ENCODE measurements around the gene MKNK1.

MKNK1 gene

GRCh38 chr1:46524843-46525242, 79.2 kb downstream of the MKNK1 start:
- Histone ChIP-seq H3K36me3 (no peaks in the 10 kb centered on the region), H3K27ac (peak overlapping the region; percentile 30; the same call in 1 of the 2 replicates), H3K4me3 (ENCODE audit: low read depth, low read length) (no peak overlapping the region), H3K9me3 (ENCODE audit: severe bottlenecking) (no peaks in the 10 kb centered on the region), H3K27me3 (ENCODE audit: insufficient read depth, low read depth, severe bottlenecking) (no peaks in the 10 kb centered on the region)
- no peak for DNase-seq
- TF ChIP-seq CTCF (IDR thresholded peaks at IDR 0.05; ENCODE audit: low read depth, low read length): no peak

- peak; percentile 57 for DNase-seq
- H3K27me3 ChIP-seq (ENCODE audit: insufficient read depth, low read depth, severe bottlenecking): no peaks in the 10 kb centered on the region
Observed at GRCh38 chr1:46523496-46524353, 80.3 kb downstream of the MKNK1 start.

DNA sequence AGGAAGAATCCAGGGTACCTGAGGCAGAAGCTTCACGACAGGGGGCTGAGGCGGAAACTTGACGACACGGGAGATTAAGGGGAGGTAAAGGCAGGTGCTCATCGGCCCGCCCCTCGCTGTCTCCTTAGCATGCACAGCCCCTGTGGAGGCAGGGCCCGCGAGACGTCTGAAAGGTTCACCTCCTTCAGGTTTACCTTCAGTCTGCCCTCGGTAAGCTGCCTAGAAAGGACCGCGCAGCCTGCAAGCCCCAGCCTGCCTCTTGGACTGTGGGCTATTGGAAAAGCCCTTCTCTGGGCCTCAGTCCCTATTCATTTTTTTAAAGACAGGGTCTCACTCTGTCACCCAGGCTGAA, 81.1 kb downstream of the MKNK1 start:
- TF ChIP-seq CTCF (IDR thresholded peaks at IDR 0.05; ENCODE audit: low read depth, low read length): no peak
- Histone ChIP-seq H3K36me3 (no peaks in the 10 kb centered on the region), H3K4me3 (ENCODE audit: low read depth, low read length) (no peak overlapping the region), H3K27me3 (ENCODE audit: insufficient read depth, low read depth, severe bottlenecking) (no peaks in the 10 kb centered on the region), H3K27ac (peak overlapping the region; percentile 76), H3K9me3 (ENCODE audit: severe bottlenecking) (no peaks in the 10 kb centered on the region)
- DNase-seq: peak; percentile 60

More at GRCh38 chr1:46523496-46524353, 80.3 kb downstream of the MKNK1 start:
- Histone ChIP-seq H3K9me3 (ENCODE audit: severe bottlenecking) (no peaks in the 10 kb centered on the region), H3K36me3 (no peaks in the 10 kb centered on the region), H3K4me3 (ENCODE audit: low read depth, low read length) (no peak overlapping the region), H3K27ac (peak overlapping the region; percentile 76; the same call in 1 of the 2 replicates)
- no peak for TF ChIP-seq CTCF (IDR thresholded peaks at IDR 0.05; ENCODE audit: low read depth, low read length)

DNA sequence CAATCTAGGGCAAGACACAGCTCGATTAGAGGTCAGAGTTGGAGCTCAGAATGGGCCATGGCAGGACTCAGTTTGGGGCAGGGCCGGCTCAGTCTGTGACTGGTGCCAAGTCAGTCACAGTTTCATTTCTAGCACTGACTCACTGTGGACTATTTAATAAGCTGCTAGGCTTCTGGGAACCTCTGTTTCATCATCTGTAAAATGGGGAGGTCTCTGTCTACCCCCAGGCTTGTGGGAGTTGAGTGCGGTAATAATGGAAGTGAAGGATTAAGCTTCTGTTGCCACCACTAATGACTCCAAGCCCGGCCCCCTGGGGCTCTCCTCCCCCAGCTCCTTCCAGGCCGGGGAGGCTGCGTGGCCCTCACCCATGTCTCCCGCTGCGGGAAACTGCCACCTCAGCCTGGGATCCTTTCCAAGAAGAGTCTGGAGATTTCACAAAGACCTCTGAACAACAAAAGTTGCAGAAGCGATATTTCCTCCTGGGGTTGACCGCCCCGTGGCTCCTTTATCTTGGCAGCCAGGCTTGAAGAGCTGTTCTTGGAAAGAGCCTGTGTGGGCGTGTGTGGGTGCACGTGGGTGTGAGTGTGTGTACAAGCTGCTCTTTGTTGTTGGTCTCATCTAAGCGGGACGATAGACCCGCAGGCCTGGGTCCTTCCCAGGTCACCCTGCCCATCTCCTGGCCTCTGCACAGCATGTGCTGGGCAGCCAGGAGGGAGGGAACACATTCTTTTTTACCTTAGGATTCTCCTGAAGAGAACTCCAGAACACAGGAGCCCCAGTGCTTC, 81.7 kb downstream of the MKNK1 start:
- DNase-seq: peak; percentile 71

DNA sequence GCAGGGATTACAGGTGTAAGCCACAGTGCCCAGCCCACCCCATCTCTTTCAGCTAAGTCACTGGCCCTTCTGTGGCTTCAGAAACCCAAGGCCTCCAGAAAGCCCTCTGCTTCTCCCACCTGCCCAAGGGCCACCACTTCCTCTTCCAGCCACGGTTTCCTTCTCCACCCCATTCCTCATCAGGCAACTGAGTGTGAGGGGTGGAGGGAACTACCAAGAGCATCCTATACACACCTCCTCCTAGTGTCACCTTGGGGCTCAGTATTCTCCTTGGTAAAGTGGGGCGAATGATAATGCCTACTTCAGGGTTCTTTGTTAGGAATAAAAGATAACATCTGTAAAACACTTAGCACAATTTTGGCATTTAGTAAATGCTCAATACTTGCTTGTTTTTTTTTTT, 82.7 kb downstream of the MKNK1 start:
- TF ChIP-seq CTCF (IDR thresholded peaks at IDR 0.05; ENCODE audit: low read depth, low read length): no peak
- no peak overlapping the region for H3K4me3 ChIP-seq (ENCODE audit: low read depth, low read length)
- H3K27me3 ChIP-seq (ENCODE audit: insufficient read depth, low read depth, severe bottlenecking): no peaks in the 10 kb centered on the region
- H3K27ac ChIP-seq: peak overlapping the region; percentile 93; the same call in 1 of the 2 replicates
- H3K36me3 ChIP-seq: no peaks in the 10 kb centered on the region
- no peak for DNase-seq
- H3K9me3 ChIP-seq (ENCODE audit: severe bottlenecking): no peaks in the 10 kb centered on the region

More for the DNA sequence above, 81.7 kb downstream of the MKNK1 start:
- Histone ChIP-seq H3K36me3 (no peaks in the 10 kb centered on the region), H3K4me3 (ENCODE audit: low read depth, low read length) (no peak overlapping the region), H3K27me3 (ENCODE audit: insufficient read depth, low read depth, severe bottlenecking) (no peaks in the 10 kb centered on the region), H3K27ac (peak overlapping the region; percentile 76), H3K9me3 (ENCODE audit: severe bottlenecking) (no peaks in the 10 kb centered on the region)
- no peak for TF ChIP-seq CTCF (IDR thresholded peaks at IDR 0.05; ENCODE audit: low read depth, low read length)

Data from WERI-Rb-1 (cell line).